Panc1 (cell line): Measurements from ENCODE around the gene GAPVD1. TPM values are rescaled to one million over a fixed set of nuclear protein-coding genes. Genes with fewer than 3 reads are reported as not detected.

Experiments
- ATAC-seq: fragments of 200-7000 bp; cut with Tn5 transposase; 2 replicates; pipeline ENCODE4 v1.9.1; 2020; ENCODE audit warnings: mild to moderate bottlenecking, moderate library complexity
- BruUV-seq: library from RNA; stranded (reverse); fragments of 400-500 nt; replicated peaks from 2 replicates; lab custom pipeline; 2021; lab: Mats Ljungman, UMichigan
- CTCF ChIA-PET: fragments of 300-600 bp; sonication (Branson Sonifier 250); formaldehyde crosslinking; loops from one replicate; lab custom pipeline; 2022; ENCODE audit warnings: antibody characterized with exemption; lab: Charles Lee
- POLR2A ChIA-PET: fragments of 300-600 bp; sonication (Branson Sonifier 250); formaldehyde crosslinking; loops from one replicate; lab custom pipeline; 2022; ENCODE audit warnings: antibody characterized with exemption; lab: Charles Lee
- DNase-seq: peaks from one replicate; pipeline ENCODE4 v3.0.0-alpha.2; 2010; ENCODE audit warnings: low read depth, low spot score
- H3K27ac ChIP-seq: 2 replicates; pipeline ENCODE4 v1.5.1; 2011; ENCODE audit warnings: mild to moderate bottlenecking, low read length, inconsistent platforms
- H3K27me3 ChIP-seq: fragments of 200-500 bp; sonication (Bioruptor generic); 2 replicates; pipeline ENCODE4 v1.6.0; 2014; ENCODE audit warnings: low read length, inconsistent platforms; ENCODE audit not compliant: control insufficient read depth, insufficient read depth
- H3K36me3 ChIP-seq: fragments of 200-500 bp; sonication (Bioruptor generic); 2 replicates; pipeline ENCODE4 v1.5.1; 2014; ENCODE audit warnings: inconsistent platforms, mild to moderate bottlenecking, low read length, moderate library complexity; ENCODE audit not compliant: control insufficient read depth, insufficient read depth
- H3K4me1 ChIP-seq: 2 replicates; pipeline ENCODE4 v1.5.1; 2011; ENCODE audit warnings: inconsistent platforms, mild to moderate bottlenecking, low read length, moderate library complexity; ENCODE audit not compliant: control insufficient read depth, insufficient read depth
- H3K4me3 ChIP-seq, 2 experiments: 2 replicates each; pipeline ENCODE4 v1.5.1; 2011 to 2012; ENCODE audit warnings: low read depth in 2 of 2, low read length in 2 of 2, mild to moderate bottlenecking in 2 of 2, inconsistent platforms in 1 of 2, moderate library complexity in 1 of 2
- H3K9me3 ChIP-seq: fragments of 200-500 bp; sonication (Bioruptor generic); 2 replicates; pipeline ENCODE4 v1.5.1; 2014; ENCODE audit warnings: low read depth, mild to moderate bottlenecking, inconsistent platforms, low read length, moderate library complexity; ENCODE audit not compliant: control insufficient read depth, insufficient read depth
- CTCF ChIP-seq: fragments of 450-650 bp; IDR thresholded peaks from 2 replicates; pipeline ENCODE4 v1.5.1; 2017; ENCODE audit warnings: mild to moderate bottlenecking
- POLR2AphosphoS5 ChIP-seq: IDR thresholded peaks from 2 replicates; pipeline ENCODE4 v1.6.1; 2012; ENCODE audit warnings: mild to moderate bottlenecking, low read depth, low read length, moderate library complexity
- REST ChIP-seq, 2 experiments: IDR thresholded peaks; 2 replicates each; pipeline ENCODE4 v1.6.1; 2011 to 2012; ENCODE audit warnings: low read depth in 2 of 2, control low read depth in 1 of 2, low read length in 1 of 2, mild to moderate bottlenecking in 1 of 2, moderate library complexity in 1 of 2; ENCODE audit not compliant: insufficient read depth in 1 of 2
- SIN3A ChIP-seq: IDR thresholded peaks from 2 replicates; pipeline ENCODE4 v1.6.1; 2012; ENCODE audit warnings: low read depth, mild to moderate bottlenecking, low read length, moderate library complexity, borderline replicate concordance; ENCODE audit not compliant: insufficient read depth
- TCF7L2 ChIP-seq: IDR thresholded peaks from 2 replicates; pipeline ENCODE4 v1.6.1; 2011; ENCODE audit warnings: mild to moderate bottlenecking, low read depth, low read length, inconsistent platforms
- in situ Hi-C: cut with HindIII; loops from 2 replicates; pipeline ENCODE4 v1.10.0; 2016; ENCODE audit warnings: low sequenced_read_pairs, low pct_unique_long_range_greater_than_20kb
- intact Hi-C: fragments of 100-400 bp; cut with micrococcal nuclease; formaldehyde crosslinking; loops from one replicate; pipeline ENCODE4 v1.10.0; 2022; ENCODE audit not compliant: unreplicated experiment
- total RNA-seq: library from RNA; stranded (reverse); gene quantifications from one replicate; pipeline ENCODE4 v1.2.1, GENCODE V29; 2021; ENCODE audit not compliant: unreplicated experiment

GAPVD1 gene
- total RNA-seq, 1 experiment from 2014 or later: 48.6 TPM

- DNase-seq (no peak), ATAC-seq (no peak)
- Histone ChIP-seq H3K36me3 (no peaks in the 10 kb centered on the region), H3K27me3 (no peaks in the 10 kb centered on the region), H3K4me1 (peaks cover 10% of the 10 kb centered on the region; the same call in 1 of the 2 replicates), H3K4me3 (no peak overlapping the region), H3K9me3 (no peaks in the 10 kb centered on the region), H3K27ac (peak overlapping the region; percentile 23; the same call in 1 of the 2 replicates)
- POLR2A ChIA-PET: interaction anchor here (0.6 to 0.8 kb wide), 2 partner anchors 13 to 69 kb away, joined by 3 to 4 read pairs; no protein-coding TSS in a partner anchor
- intact Hi-C loops (no loop called here), in situ Hi-C loops (no loop called here)
- no peak for TF ChIP-seq TCF7L2
- no peak for TF ChIP-seq POLR2AphosphoS5
- no peak for TF ChIP-seq REST (IDR thresholded peaks at IDR 0.05; ENCODE audit: insufficient read depth in 1 of 2, low read depth in 2 of 2, low read length in 1 of 2)
- TF ChIP-seq SIN3A: no peak
- TF ChIP-seq CTCF: no peak
- no TSS peak for BruUV-seq
- CTCF ChIA-PET: interaction anchor here (0.6 kb wide), 1 partner anchor 496 kb away, joined by 8 read pairs; no protein-coding TSS in a partner anchor
These were observed 11.1 kb downstream of the GAPVD1 start for GRCh38 chr9:125272697-125273096.

GRCh38 chr9:125276771-125277170 lies 15.1 kb downstream of the GAPVD1 start:
- no peak for TF ChIP-seq REST (IDR thresholded peaks at IDR 0.05; ENCODE audit: insufficient read depth in 1 of 2, low read depth in 2 of 2, low read length in 1 of 2)
- TF ChIP-seq POLR2AphosphoS5: no peak
- no peak for TF ChIP-seq CTCF
- no peak for TF ChIP-seq TCF7L2
- no peak for TF ChIP-seq SIN3A
- no peak overlapping the region for H3K4me3 ChIP-seq
- no TSS peak for BruUV-seq
- H3K4me1 ChIP-seq: peaks cover 7% of the 10 kb centered on the region; the same call in 1 of the 2 replicates
- no peaks in the 10 kb centered on the region for H3K9me3 ChIP-seq
- no peak overlapping the region for H3K27ac ChIP-seq
- intact Hi-C loops: no loop called here
- ChIA-PET POLR2A (no interaction called here), CTCF (no interaction called here)
- no peaks in the 10 kb centered on the region for H3K27me3 ChIP-seq
- DNase-seq: no peak
- ATAC-seq: no peak
- in situ Hi-C loops: no loop called here
- no peaks in the 10 kb centered on the region for H3K36me3 ChIP-seq
